ENCODE measurements around the gene FHL2. TPM values are rescaled to one million over a fixed set of nuclear protein-coding genes. Genes with fewer than 3 reads are reported as not detected.

FHL2 gene
- total RNA-seq, 1 donor from 2014 or later = 13.8 TPM

DNA sequence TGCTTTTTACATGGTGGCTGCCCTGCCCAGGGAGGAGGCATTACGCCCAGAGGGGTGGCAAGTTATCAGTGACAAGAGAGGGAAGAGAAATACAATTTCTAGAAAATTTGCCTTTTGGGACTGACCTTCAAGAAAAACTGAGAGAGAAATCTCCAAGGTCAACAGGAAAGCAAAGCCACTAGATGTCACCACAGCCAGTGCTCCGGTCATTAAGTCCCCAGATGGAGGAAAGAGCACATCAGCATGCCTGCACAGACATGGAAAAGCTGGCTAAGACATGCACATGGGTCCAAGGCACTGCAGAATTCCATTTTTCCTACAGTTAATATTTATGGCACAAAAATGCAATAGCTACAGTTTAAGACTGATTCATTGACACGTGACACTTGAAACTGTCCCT, 21.0 kb downstream of the FHL2 start:
- TF ChIP-seq, protein P1, sequence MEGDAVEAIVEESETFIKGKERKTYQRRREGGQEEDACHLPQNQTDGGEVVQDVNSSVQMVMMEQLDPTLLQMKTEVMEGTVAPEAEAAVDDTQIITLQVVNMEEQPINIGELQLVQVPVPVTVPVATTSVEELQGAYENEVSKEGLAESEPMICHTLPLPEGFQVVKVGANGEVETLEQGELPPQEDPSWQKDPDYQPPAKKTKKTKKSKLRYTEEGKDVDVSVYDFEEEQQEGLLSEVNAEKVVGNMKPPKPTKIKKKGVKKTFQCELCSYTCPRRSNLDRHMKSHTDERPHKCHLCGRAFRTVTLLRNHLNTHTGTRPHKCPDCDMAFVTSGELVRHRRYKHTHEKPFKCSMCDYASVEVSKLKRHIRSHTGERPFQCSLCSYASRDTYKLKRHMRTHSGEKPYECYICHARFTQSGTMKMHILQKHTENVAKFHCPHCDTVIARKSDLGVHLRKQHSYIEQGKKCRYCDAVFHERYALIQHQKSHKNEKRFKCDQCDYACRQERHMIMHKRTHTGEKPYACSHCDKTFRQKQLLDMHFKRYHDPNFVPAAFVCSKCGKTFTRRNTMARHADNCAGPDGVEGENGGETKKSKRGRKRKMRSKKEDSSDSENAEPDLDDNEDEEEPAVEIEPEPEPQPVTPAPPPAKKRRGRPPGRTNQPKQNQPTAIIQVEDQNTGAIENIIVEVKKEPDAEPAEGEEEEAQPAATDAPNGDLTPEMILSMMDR (IDR thresholded peaks at IDR 0.05) = no peak
- H3K36me3 ChIP-seq = no peaks in the 10 kb centered on the region
- no peaks in the 10 kb centered on the region for H3K9me3 ChIP-seq
- no peak for ATAC-seq
- H3K27ac ChIP-seq = no peak overlapping the region
- H3K27me3 ChIP-seq = no peaks in the 10 kb centered on the region
- DNase-seq = no peak
- intact Hi-C loops (cut with DNase I) = no loop called here
- no peak overlapping the region for H3K4me3 ChIP-seq
- H3K4me1 ChIP-seq = peaks cover 19% of the 10 kb centered on the region

DNA sequence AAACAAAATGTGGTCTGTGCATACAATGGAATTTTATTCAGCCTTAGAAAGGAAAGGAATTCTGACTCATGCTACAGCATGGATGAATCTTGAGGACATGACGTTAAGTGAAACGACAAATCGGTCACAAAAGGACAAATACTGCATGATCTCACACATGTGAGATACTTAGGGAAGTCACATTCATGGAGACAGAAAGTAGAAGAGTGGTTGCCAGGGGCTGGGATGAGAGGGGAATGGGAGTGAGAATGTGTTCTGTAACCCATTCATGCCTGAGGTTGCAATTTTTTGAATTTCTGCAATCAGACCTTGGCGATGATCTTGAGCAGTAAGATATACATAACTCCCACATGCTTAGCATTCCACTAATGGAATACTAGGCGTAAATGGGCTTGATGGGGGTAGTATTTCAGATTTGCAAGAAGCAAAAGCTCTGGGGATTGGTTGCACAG, 22.0 kb downstream of the FHL2 start:
- Histone ChIP-seq H3K4me1 (peaks cover 21% of the 10 kb centered on the region), H3K9me3 (no peaks in the 10 kb centered on the region), H3K36me3 (no peaks in the 10 kb centered on the region), H3K4me3 (no peak overlapping the region), H3K27ac (no peak overlapping the region), H3K27me3 (no peaks in the 10 kb centered on the region)
- TF ChIP-seq, protein P1 (IDR thresholded peaks at IDR 0.05) = no peak
- DNase-seq = no peak
- ATAC-seq = no peak
- intact Hi-C loops (cut with DNase I) = no loop called here

DNA sequence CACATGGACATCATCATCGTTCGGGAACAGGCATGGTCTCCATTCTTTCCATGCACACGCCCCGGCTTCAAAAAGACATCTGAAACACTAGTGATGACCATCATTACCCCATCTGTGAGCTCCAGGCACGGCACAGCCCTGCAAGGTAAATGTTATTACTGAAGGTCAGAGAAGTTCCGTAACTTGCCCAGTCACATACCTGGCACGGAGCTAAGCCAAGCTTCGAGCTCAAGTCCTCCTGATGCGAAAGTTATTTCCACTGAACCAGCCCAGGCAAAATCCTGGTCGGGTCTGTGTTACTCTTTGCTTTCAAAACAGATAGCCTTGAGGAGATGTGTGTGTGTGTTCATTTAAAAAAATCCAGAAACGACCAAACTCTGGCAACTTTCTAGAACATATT, 22.8 kb downstream of the FHL2 start:
- Histone ChIP-seq H3K4me1 (peaks cover 21% of the 10 kb centered on the region), H3K4me3 (no peak overlapping the region), H3K27ac (no peak overlapping the region), H3K36me3 (no peaks in the 10 kb centered on the region), H3K27me3 (no peaks in the 10 kb centered on the region), H3K9me3 (no peaks in the 10 kb centered on the region)
- DNase-seq = no peak
- ATAC-seq = no peak
- intact Hi-C loops (cut with DNase I) = no loop called here
- TF ChIP-seq, protein P1 (IDR thresholded peaks at IDR 0.05) = no peak

DNA sequence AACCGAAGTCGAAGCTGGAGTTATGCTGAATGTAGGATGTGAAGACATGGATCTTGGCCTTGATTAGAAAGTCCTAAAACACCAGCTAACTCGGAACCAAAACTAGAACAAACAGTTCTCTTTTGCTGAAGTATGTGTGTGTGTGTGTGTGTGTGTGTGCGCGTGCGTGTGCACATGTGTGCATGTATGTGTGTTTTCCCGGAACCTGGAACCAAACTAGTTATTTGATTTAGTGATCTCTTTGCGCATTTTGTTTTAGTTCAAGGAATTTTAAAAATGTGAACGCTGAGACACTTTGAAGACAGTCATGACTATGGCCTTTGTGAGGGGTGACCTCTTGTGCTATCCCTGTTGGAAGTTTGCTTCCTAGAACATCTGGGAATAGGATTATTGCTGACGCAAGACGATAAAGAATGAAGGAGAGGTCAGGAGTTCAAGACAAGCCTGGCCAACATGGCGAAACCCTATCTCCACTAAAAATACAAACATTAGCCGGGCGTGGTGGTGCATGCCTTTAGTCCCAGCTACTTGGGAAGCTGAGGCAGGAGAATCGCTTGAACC, 23.8 kb downstream of the FHL2 start:
- peak; percentile 34 for ATAC-seq
- TF ChIP-seq, protein P1 (IDR thresholded peaks at IDR 0.05) = no peak
- peaks cover 15% of the 10 kb centered on the region for H3K4me1 ChIP-seq
- intact Hi-C loops (cut with DNase I) = no loop called here
- no peaks in the 10 kb centered on the region for H3K27me3 ChIP-seq
- no peaks in the 10 kb centered on the region for H3K36me3 ChIP-seq
- H3K9me3 ChIP-seq = no peaks in the 10 kb centered on the region
- no peak for DNase-seq
- H3K4me3 ChIP-seq = no peak overlapping the region
- H3K27ac ChIP-seq = peak overlapping the region; percentile 73

DNA sequence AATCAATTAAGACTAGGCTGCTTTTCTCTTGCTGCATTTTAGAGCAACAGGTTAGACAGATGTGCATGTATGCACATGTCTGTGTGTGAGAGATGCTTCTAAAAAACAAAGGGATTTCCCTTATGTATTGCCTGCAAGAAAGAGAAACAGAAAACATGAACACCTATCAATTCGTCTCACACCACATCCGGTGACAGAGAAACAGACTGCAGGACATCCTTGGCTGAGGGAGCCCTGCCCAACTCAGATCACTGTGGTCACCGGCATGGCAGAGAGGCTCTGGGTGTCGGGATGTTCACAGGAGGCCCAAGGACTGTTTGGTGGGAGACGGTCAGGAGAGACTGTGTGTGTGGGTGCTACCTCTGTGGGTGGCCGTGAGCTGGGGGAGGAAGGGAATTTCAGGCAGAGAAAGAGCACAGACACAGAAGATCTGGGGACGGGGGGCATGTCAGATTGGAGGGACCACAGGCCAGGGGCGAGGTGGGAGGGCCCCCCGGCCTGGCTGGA, 24.9 kb downstream of the FHL2 start:
- no peaks in the 10 kb centered on the region for H3K27me3 ChIP-seq
- DNase-seq = no peak
- no peaks in the 10 kb centered on the region for H3K36me3 ChIP-seq
- TF ChIP-seq, protein P1 (IDR thresholded peaks at IDR 0.05) = no peak
- intact Hi-C loops (cut with DNase I) = loop anchor here (5.0 kb wide), 1 partner anchor 143 kb away; no protein-coding TSS in a partner anchor
- no peak overlapping the region for H3K4me3 ChIP-seq
- no peak for ATAC-seq
- H3K9me3 ChIP-seq = no peaks in the 10 kb centered on the region
- peak overlapping the region; percentile 73 for H3K27ac ChIP-seq
- H3K4me1 ChIP-seq = peaks cover 14% of the 10 kb centered on the region

Data from upper lobe of right lung (tissue), 1 donor.